Measurements from ENCODE around the gene RNU6-1.

RNU6-1 gene

DNA sequence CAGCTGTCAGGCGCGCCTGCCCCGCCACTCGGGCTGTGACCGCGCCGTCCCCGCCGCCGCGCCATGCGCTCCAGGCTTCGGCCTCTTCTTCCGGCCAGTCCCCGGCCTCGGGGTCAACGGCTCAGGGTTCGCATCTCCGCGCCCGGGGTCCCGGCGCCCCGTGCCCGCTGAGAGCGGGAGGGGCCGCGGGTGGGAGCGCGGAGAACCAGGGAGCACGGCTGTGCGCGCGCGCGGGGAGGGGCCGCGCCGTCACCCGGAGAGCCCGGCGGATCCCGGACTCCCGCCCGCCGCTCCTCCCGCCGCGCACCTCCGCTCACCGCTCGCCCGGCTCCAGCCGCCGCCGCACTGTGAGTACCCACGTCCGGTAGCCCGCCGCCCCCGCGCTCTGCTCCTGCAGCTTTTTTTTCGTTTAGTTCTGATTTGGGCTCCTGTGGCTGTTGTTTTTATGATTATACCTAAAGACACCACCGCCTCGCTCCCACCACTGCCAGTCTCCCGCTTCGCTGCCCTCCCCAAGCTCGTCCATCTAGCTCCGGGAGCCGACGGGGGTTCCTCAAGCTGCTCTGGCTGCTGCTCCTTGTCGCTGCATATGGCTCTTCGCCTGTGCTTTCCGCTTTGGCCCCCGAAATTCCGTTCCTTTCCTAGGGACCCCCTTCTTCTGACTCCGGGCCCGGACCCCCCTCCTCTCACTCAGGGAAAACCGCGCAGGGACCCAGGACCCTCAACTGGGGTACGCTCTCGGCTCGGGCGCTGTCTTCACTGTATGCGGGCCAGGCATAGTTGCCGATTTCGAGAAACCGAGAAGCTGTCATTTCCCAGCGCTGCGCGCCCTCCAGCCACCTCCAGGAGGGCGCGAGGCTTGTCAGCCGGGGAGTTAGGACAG is 16.3 kb downstream of the RNU6-1 start (continued):
- TF ChIP-seq ZNF302 (tag by site-specific recombination; IDR thresholded peaks at IDR 0.05; ENCODE audit: low read depth) (no peak), ZXDB (tag by site-specific recombination; IDR thresholded peaks at IDR 0.05) (no peak), ZNF350 (tag by site-specific recombination; IDR thresholded peaks at IDR 0.05) (no peak), ZNF510 (tag by site-specific recombination; IDR thresholded peaks at IDR 0.05; ENCODE audit: insufficient replicate concordance) (no peak), ZNF677 (tag by site-specific recombination; IDR thresholded peaks at IDR 0.05) (0 out of 2 replicates have a peak, but pooled peaks have one; percentile 5), ZNF777 (tag by site-specific recombination; IDR thresholded peaks at IDR 0.05; ENCODE audit: borderline replicate concordance) (peak; percentile 57; the same call in 1 of the 2 replicates), ZNF670 (tag by site-specific recombination; IDR thresholded peaks at IDR 0.05; ENCODE audit: low read depth) (no peak), ZNF768 (tag by site-specific recombination; IDR thresholded peaks at IDR 0.05) (no peak), ZNF701 (tag by site-specific recombination; IDR thresholded peaks at IDR 0.05) (no peak; the same call in 1 of the 2 replicates), GLIS1 (tag by site-specific recombination; IDR thresholded peaks at IDR 0.05) (0 out of 2 replicates have a peak, but pooled peaks have one; percentile 21), ZNF311 (tag by site-specific recombination; IDR thresholded peaks at IDR 0.05; ENCODE audit: borderline replicate concordance) (no peak), MZF1 (tag by site-specific recombination; IDR thresholded peaks at IDR 0.05; ENCODE audit: borderline replicate concordance) (no peak), ZNF521 (tag by site-specific recombination; IDR thresholded peaks at IDR 0.05) (no peak), ZNF341 (tag by site-specific recombination; IDR thresholded peaks at IDR 0.05; ENCODE audit: low read depth) (peak; percentile 96), KLF10 (tag by site-specific recombination; IDR thresholded peaks at IDR 0.05) (peak; percentile 87), ZNF558 (tag by site-specific recombination; IDR thresholded peaks at IDR 0.05) (no peak), YY1 (tag by site-specific recombination; IDR thresholded peaks at IDR 0.05) (0 out of 2 replicates have a peak, but pooled peaks have one; percentile 13), ZSCAN23 (tag by site-specific recombination; IDR thresholded peaks at IDR 0.05) (no peak), ZNF561 (tag by site-specific recombination; IDR thresholded peaks at IDR 0.05; ENCODE audit: borderline replicate concordance) (peak; percentile 68; the same call in 1 of the 2 replicates), YY2 (tag by site-specific recombination; IDR thresholded peaks at IDR 0.05) (no peak), ZNF629 (tag by site-specific recombination; IDR thresholded peaks at IDR 0.05) (no peak), EGR2 (tag by site-specific recombination; IDR thresholded peaks at IDR 0.05; ENCODE audit: low read depth) (peak; percentile 32; the same call in 1 of the 2 replicates), ZNF184 (tag by site-specific recombination; IDR thresholded peaks at IDR 0.05) (no peak), SP2 (tag by site-specific recombination; IDR thresholded peaks at IDR 0.05) (no peak)
- TF ChIP-seq, protein P1, sequence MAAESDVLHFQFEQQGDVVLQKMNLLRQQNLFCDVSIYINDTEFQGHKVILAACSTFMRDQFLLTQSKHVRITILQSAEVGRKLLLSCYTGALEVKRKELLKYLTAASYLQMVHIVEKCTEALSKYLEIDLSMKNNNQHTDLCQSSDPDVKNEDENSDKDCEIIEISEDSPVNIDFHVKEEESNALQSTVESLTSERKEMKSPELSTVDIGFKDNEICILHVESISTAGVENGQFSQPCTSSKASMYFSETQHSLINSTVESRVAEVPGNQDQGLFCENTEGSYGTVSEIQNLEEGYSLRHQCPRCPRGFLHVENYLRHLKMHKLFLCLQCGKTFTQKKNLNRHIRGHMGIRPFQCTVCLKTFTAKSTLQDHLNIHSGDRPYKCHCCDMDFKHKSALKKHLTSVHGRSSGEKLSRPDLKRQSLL (tag by site-specific recombination; IDR thresholded peaks at IDR 0.05), result no peak; the same call in 1 of the 2 replicates
- TF ChIP-seq, protein P2, sequence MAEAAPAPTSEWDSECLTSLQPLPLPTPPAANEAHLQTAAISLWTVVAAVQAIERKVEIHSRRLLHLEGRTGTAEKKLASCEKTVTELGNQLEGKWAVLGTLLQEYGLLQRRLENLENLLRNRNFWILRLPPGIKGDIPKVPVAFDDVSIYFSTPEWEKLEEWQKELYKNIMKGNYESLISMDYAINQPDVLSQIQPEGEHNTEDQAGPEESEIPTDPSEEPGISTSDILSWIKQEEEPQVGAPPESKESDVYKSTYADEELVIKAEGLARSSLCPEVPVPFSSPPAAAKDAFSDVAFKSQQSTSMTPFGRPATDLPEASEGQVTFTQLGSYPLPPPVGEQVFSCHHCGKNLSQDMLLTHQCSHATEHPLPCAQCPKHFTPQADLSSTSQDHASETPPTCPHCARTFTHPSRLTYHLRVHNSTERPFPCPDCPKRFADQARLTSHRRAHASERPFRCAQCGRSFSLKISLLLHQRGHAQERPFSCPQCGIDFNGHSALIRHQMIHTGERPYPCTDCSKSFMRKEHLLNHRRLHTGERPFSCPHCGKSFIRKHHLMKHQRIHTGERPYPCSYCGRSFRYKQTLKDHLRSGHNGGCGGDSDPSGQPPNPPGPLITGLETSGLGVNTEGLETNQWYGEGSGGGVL (tag by site-specific recombination; IDR thresholded peaks at IDR 0.05), result peak; percentile 60
- TF ChIP-seq, protein P3, sequence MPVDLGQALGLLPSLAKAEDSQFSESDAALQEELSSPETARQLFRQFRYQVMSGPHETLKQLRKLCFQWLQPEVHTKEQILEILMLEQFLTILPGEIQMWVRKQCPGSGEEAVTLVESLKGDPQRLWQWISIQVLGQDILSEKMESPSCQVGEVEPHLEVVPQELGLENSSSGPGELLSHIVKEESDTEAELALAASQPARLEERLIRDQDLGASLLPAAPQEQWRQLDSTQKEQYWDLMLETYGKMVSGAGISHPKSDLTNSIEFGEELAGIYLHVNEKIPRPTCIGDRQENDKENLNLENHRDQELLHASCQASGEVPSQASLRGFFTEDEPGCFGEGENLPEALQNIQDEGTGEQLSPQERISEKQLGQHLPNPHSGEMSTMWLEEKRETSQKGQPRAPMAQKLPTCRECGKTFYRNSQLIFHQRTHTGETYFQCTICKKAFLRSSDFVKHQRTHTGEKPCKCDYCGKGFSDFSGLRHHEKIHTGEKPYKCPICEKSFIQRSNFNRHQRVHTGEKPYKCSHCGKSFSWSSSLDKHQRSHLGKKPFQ (tag by site-specific recombination; IDR thresholded peaks at IDR 0.05), result no peak
- TF ChIP-seq, protein P4, sequence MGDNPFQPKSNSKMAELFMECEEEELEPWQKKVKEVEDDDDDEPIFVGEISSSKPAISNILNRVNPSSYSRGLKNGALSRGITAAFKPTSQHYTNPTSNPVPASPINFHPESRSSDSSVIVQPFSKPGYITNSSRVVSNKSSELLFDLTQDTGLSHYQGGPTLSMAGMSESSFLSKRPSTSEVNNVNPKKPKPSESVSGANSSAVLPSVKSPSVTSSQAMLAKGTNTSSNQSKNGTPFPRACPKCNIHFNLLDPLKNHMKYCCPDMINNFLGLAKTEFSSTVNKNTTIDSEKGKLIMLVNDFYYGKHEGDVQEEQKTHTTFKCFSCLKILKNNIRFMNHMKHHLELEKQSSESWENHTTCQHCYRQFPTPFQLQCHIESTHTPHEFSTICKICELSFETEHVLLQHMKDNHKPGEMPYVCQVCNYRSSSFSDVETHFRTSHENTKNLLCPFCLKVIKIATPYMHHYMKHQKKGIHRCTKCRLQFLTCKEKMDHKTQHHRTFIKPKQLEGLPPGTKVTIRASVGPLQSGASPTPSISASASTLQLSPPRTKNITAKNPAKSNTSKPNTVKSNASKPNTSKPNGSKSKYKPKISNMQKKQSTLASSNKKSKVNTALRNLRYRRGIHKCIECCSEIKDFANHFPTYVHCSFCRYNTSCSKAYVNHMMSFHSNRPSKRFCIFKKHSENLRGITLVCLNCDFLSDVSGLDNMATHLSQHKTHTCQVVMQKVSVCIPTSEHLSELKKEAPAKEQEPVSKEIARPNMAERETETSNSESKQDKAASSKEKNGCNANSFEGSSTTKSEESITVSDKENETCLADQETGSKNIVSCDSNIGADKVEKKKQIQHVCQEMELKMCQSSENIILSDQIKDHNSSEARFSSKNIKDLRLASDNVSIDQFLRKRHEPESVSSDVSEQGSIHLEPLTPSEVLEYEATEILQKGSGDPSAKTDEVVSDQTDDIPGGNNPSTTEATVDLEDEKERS (tag by site-specific recombination; IDR thresholded peaks at IDR 0.05), result no peak
- TF ChIP-seq, protein P5, sequence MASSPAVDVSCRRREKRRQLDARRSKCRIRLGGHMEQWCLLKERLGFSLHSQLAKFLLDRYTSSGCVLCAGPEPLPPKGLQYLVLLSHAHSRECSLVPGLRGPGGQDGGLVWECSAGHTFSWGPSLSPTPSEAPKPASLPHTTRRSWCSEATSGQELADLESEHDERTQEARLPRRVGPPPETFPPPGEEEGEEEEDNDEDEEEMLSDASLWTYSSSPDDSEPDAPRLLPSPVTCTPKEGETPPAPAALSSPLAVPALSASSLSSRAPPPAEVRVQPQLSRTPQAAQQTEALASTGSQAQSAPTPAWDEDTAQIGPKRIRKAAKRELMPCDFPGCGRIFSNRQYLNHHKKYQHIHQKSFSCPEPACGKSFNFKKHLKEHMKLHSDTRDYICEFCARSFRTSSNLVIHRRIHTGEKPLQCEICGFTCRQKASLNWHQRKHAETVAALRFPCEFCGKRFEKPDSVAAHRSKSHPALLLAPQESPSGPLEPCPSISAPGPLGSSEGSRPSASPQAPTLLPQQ (tag by site-specific recombination; IDR thresholded peaks at IDR 0.05), result peak; percentile 35; the same call in 1 of the 2 replicates

Data from HEK293 (cell line).